Measurements from ENCODE around the gene PDPK1.

Gene PDPK1

GRCh38 chr16:2537451-2538379 is at the start of gene PDPK1:
PDPK1 (plus strand) TSS chr16:2538021; CDS start chr16:2538113, 92 bp downstream.
- DNase-seq: peak; percentile 33 to 95 (median 90)

- DNase-seq: no peak
Measured at GRCh38 chr16:2489581-2489980, 48.2 kb upstream of the PDPK1 start.

GRCh38 chr16:2490190-2491105 is 47.4 kb upstream of the PDPK1 start:
- DNase-seq: peak in 1 of 14 donors; percentile 69

- no peak for DNase-seq
Measured at GRCh38 chr16:2492292-2492691, 45.5 kb upstream of the PDPK1 start.

- DNase-seq: no peak
Measured at GRCh38 chr16:2493605-2494004, 44.2 kb upstream of the PDPK1 start.

- DNase-seq: no peak
Measured at GRCh38 chr16:2494616-2495015, 43.2 kb upstream of the PDPK1 start.

GRCh38 chr16:2495041-2495440 is 42.8 kb upstream of the PDPK1 start:
- no peak for DNase-seq

GRCh38 chr16:2496223-2497115 is 41.4 kb upstream of the PDPK1 start:
- DNase-seq: no peak

GRCh38 chr16:2497116-2497630 is 40.6 kb upstream of the PDPK1 start:
- DNase-seq: peak in 1 of 14 donors; percentile 30

GRCh38 chr16:2497695-2498484 is 39.9 kb upstream of the PDPK1 start:
- DNase-seq: no peak

- DNase-seq: peak in 1 of 14 donors; percentile 38
Measured at GRCh38 chr16:2498531-2499253, 39.1 kb upstream of the PDPK1 start.

GRCh38 chr16:2499454-2499853 is 38.4 kb upstream of the PDPK1 start:
- DNase-seq: no peak

- no peak for DNase-seq
Measured at GRCh38 chr16:2499890-2500429, 37.9 kb upstream of the PDPK1 start.

- DNase-seq: no peak
Measured at GRCh38 chr16:2500430-2500917, 37.3 kb upstream of the PDPK1 start.

- DNase-seq: peak in 13 of 14 donors; percentile 53 to 96 (median 82)
Measured at GRCh38 chr16:2500918-2501750, 36.7 kb upstream of the PDPK1 start.

GRCh38 chr16:2501946-2502895 is 35.6 kb upstream of the PDPK1 start:
- no peak for DNase-seq

GRCh38 chr16:2505695-2506094 is 32.1 kb upstream of the PDPK1 start:
- no peak for DNase-seq

All from C1 segment of cervical spinal cord (tissue), 14 donors.